HG03103 (cell line): ENCODE data around the gene MGME1.
"Not testable (repeated sequence)": the region's sequence is repeated elsewhere in the genome, so short reads cannot be mapped to it uniquely, and the experiment has no call there.

Experiments
- ATAC-seq: cut with Tn5 transposase; IDR thresholded peaks from one replicate; pipeline ENCODE4 v1.9.1; 2021; ENCODE audit warnings: low read depth; ENCODE audit not compliant: unreplicated experiment

Gene MGME1

DNA sequence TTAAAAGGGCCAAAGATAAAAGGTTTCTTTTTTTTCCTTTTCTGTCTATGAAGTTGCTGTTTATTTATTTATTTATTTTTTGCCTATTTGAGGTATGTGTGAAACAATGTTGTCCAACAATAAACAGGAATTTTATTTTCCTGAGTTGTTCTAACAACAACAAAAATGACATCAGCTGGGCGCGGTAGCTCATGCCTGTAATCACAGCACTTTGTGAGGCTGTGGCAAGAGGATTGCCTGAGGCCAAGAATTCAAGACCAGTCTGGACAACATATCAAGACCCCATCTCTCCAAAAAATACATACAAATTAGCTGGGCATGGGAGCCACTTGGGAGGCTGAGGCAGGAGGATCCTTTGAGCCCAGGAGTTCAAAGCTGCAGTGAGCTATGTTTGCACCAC lies 44.1 kb downstream of the MGME1 start:
- no peak for ATAC-seq

DNA sequence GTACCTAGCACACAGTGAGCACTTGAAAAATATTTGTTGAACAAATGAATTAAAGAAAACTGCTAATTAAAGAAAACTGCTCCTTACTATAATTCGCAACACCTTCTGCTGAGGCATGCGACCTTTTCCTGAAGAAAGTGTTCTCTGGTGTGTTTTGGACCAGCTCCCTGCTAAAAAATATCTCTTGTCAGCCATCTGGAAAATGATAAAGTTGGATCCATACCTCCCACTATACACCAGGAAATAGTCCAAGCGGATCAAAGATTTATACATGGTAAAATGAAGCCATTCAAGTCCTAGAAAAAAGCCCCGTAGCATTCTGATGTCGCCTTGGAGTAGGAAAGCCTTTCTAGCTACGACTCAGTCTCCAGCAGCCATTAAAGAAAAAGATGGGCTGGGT lies 45.6 kb downstream of the MGME1 start:
- ATAC-seq = no peak

DNA sequence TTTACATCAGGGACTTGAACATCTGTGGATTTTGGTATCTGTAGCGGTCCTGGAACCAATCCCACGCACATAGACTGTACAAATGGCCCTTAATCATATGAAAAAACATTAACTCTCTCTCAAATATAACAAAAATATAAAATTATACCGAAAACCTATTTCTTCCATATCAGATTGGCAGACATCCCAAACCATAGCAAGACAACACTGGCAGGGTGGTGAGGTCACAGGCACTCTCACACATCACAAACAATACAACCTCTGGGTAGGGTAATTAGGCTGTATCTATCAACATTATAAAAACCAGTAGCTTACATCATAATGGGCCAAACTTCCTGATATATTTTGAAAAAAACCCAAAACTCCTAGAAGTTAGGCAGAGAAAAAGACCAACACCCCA lies 48.0 kb downstream of the MGME1 start:
- ATAC-seq = no peak

DNA sequence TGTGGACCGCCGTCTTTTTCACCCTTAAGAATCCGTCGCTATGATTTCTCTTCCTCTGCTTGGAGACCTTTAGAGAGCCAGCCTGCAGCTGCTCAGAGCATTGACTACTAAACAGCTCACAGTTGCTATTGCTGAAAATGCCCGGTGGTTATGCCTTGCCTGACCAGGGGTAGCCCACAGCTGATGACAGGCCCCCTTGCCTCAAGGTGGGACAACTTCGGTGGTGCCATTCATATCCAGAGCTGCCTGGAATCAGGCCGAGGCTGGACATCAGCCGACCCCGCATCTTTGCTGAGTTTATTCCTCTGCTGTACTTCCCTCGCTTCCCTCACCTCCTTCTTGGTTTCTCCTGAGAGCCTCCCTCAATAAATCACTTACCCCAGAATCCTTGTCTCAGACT lies 49.3 kb downstream of the MGME1 start:
- ATAC-seq = no peak

DNA sequence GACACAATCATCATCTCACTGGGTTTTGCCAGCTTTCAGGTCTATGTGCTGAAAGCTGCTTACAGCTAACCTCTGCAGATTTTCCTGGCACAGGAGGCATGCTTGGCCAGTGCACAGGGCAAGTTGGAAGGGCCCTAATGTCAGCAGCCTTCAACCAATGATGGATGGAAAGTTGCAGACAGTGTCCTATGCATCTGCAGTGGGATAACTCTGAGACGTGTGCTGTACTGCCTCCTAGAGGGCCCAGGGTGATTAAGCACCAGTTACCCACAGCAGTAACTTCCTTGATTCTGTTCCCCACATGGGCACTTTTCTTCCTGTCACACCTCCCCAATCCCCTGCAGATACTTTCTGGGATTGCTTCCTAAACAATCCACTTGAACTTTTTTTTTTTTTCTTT lies 50.2 kb downstream of the MGME1 start:
- ATAC-seq = no peak

DNA sequence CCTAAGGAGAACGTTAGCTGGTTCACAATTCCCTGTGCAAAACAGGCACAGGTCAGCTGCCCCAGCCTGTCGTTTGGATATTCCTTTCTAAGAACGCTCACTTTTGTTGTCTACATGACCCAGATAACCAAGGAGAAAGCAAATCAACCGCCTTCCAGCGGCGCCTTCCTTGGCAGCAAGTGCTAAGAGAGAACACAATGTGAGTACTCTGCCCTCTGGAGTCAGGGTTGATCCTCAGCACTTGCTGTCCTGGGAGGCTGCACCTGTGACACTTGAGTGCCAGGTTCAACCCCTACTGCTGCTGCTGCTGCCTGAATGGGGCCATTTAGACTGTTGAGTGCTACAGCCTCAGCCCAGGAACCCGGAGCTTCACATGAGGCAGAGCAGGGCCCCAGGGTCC lies 52.1 kb downstream of the MGME1 start:
- ATAC-seq = no peak

DNA sequence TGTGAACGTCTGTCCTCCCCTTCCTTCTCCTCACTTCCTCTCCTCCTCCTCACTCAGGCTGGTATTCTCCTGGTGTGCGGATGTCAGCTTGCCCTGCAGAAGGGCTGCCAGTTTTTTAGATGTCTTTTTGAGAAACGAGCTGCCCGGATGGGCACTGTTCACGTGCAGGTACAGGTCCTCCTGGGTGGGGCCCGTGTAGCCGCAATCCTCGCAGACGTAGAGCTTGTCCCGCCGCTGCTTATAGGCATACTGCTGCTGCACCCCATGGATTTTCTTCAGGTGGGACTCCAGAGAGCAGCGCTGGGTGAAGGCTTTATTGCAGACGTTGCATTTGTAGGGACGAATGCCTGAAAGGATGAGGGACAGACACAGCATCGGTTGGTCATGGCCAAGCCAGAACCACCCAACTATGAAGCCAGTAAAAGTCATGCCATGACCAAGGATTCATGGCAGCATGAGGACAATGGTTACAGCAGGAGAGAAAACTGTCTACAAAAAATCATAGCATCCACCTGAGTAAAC lies 55.8 kb downstream of the MGME1 start:
- no peak for ATAC-seq

DNA sequence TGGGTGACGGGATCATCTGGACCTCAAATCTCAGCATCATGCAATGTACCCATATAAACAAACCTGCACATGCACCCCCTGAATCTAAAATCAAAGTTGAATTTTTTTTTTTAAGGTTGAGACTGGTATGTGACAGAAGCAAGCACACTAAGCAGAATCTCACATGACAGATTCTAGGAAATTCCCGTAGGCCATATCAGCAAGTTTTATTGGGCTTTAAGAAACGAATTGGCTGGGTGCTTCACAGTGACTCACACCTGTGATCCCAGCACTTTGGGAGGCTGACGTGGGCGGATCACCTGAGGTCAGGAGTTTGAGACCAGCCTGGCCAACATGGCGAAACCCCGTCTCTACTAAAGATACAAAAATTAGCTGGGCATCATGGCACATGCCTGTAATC lies 58.2 kb downstream of the MGME1 start:
- not testable (repeated sequence) for ATAC-seq

DNA sequence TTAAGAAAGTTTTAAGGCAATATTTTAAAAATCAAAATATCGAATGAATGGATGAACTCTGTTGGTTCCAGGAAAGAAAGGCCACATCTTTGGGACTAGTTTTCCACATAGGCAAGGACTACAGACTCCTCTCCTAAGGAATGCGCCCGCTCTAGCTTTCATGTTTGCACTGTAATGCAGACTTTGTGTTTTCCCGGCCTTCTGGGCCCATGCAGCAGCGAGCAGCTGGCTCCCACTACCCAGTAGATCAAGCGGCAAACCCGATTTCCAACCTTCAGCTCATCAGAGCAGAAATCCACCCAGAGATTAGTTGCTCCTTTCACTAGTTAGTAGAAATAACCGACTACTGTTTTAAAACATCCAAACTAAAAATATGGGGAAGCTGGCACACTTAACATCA lies 61.2 kb downstream of the MGME1 start:
- ATAC-seq = no peak

DNA sequence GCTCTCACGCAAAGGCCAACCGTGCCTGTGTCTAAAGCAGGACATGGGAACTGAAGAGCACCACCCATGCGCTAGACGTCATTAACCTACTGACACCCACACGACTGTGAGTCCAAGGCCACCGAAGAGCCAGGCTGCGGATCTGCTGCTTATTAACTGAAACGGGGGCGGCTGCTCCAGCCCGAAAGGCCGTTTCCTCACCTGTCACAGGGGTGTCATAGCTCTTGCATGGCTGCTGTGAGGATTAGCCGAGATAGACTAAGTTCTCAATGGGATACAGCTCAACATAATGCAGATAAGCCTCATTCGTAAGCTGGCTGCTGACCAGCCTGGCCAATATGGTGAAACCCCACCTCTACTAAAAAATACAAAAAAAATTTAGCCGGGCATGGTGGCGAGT lies 62.2 kb downstream of the MGME1 start:
- no peak for ATAC-seq

DNA sequence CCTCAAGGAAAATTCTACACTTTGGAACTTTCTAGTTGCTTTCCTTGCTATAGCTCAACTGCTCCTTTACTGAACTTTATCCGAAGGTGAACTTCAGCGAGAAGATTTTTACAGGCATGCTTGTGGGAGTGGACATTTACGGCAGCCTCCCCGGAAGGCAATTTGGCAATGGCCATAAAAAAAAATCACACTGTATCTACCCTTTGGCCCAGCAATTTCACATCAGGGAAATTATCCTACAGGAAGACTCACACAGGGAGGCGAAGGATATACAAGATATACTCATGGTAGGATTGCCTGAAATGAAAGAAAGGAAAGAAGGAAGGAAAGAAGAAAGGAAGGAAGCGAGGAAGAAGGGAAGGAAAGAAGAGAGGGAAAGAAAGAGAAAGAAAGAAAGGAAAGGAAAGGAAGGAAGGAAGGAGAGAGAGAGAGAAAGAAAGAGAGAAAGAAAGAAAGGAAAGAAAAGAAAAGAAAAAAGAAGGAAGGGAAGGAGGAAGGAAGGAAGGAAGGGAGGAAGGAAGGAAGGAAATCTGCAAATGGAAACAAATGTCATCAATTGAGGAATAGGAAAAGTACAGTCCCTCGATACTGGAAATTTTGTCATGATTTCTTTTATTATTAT lies 63.2 kb downstream of the MGME1 start:
- ATAC-seq = no peak

DNA sequence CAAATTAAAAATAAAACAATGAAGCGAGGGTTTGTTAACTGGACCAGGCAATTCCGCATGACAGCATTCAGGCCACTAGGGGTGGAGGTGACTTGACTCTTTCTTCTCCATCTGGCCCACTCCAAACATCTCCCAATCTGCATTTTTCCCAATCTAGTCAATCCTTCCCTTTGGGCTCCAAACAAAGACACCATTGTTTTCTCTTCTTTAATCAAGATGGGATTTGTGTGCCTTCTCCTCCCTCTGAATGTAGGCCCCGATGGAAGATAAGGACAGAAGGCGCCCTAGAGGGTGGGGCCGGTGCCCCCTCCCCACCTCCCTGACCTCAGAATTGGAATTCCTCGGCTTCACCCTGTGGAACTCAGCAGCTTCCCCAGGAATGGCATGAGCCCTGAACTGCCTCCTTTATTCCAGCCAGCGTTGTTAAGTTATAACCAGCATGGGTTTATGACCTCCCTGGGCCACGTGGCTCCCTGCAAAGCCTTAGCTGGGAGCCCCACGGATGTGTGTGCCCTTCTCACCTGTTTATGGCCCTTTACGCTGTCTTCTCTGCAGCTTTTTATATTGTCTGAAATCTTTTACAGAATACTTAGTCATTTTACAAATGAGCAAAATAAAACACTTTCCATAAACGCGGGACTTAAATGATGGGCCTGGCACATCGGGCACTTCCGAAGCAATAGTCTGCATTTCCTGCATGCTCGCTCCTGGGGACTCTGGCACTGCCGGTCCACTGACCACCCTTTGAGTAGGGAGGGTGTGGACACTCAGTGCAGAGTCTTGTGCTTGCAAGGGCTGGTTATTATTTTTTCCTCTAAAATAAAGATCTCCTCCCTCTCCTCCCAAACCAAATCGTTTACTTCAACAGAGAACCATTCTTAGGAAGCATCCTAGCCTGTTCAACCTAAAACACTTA lies 64.4 kb downstream of the MGME1 start:
- no peak for ATAC-seq

DNA sequence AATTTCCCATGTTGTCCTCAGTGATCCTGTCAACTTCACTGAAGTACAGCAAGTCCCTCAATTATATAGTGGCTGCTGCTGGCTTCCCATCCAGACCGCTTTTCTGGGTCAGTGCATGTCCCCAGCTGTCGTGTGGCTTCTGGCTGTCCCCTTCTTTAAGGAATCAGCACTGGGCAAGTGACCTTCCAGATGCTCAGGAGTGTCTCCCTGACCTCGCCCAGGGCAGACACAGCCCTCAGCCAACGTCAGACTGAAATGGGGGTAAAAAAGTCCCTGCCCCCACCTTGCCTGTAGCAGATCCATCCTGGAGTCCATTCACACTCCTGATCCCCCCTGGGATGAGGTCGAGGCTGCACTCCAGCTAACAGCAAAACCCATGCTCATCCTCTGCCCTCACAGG lies 65.2 kb downstream of the MGME1 start:
- ATAC-seq = no peak

DNA sequence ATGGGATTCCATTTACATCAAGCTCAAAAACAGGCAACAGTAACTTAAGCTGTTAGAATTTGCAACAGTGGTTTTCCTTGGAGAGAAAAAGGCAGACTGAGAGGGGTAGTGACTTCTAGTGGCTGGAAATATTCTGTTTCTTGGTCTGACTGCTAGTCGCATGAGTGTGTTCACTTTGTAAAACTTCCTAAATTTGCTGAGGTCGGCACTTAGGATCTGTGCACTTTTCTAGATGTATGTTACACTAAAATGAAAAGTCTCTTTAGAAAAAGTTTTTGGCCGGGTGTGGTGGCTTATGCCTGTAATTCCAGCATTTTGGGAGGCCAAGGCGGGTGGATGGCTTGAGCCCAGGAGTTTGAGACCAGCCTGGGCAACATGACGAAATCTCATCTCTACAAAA lies 70.2 kb downstream of the MGME1 start:
- no peak for ATAC-seq
